HG02571 (cell line): ENCODE data around the gene UGT2A1.

ENCODE experiments used
- ATAC-seq: cut with Tn5 transposase; IDR thresholded peaks from one replicate; pipeline ENCODE4 v1.9.1; 2021; ENCODE audit warnings: mild to moderate bottlenecking, moderate library complexity; ENCODE audit not compliant: unreplicated experiment

Gene UGT2A1

GRCh38 chr4:69591364-69591763 is 61.7 kb downstream of the UGT2A1 start:
- no peak for ATAC-seq

- no peak for ATAC-seq
These were observed 63.2 kb downstream of the UGT2A1 start for GRCh38 chr4:69589884-69590283.

- no peak for ATAC-seq
These were observed 68.9 kb downstream of the UGT2A1 start for GRCh38 chr4:69584135-69584534.

- ATAC-seq, result no peak
These were observed 69.5 kb downstream of the UGT2A1 start for GRCh38 chr4:69583543-69583942.

- ATAC-seq, result no peak
These were observed 75.8 kb downstream of the UGT2A1 start for GRCh38 chr4:69577245-69577644.

GRCh38 chr4:69576251-69576877 is 76.7 kb downstream of the UGT2A1 start:
- no peak for ATAC-seq

- ATAC-seq, result no peak
These were observed 84.3 kb downstream of the UGT2A1 start for GRCh38 chr4:69568787-69569186.

- ATAC-seq, result no peak
These were observed 89.6 kb downstream of the UGT2A1 start for GRCh38 chr4:69563424-69563823.

- ATAC-seq, result no peak
These were observed 103.4 kb downstream of the UGT2A1 start for GRCh38 chr4:69549651-69550050.

GRCh38 chr4:69546134-69546765 is 106.8 kb downstream of the UGT2A1 start:
- no peak for ATAC-seq
